Liver (tissue), 3 donors: ENCODE results near the gene NT5C3A.

ENCODE experiments used
- CTCF ChIP-seq: fragments of 150-350 bp; IDR thresholded peaks from 2 replicates; pipeline ENCODE4 v1.5.1; 2017; ENCODE audit warnings: improper control_type of control experiment, low read depth, low read length; ENCODE audit not compliant: missing input control
- EGR1 ChIP-seq, 2 donors: IDR thresholded peaks; 2 replicates each; pipeline ENCODE4 v1.6.1; 2016 to 2018; ENCODE audit warnings: antibody characterized with exemption in 2 of 2, low read depth in 2 of 2
- JUND ChIP-seq, 2 donors: IDR thresholded peaks; 2 replicates each; pipeline ENCODE4 v1.6.1; 2016; ENCODE audit warnings: antibody characterized with exemption in 2 of 2
- MAX ChIP-seq: IDR thresholded peaks from 2 replicates; pipeline ENCODE4 v1.6.1; 2016; ENCODE audit warnings: antibody characterized with exemption
- RAD21 ChIP-seq, 2 donors: IDR thresholded peaks; 2 replicates each; pipeline ENCODE4 v1.6.1; 2016; ENCODE audit warnings: antibody characterized with exemption in 2 of 2, mild to moderate bottlenecking in 2 of 2
- SP1 ChIP-seq: IDR thresholded peaks from 2 replicates; pipeline ENCODE4 v1.6.1; 2018; ENCODE audit warnings: antibody characterized with exemption, mild to moderate bottlenecking
- TAF1 ChIP-seq: conservative IDR thresholded peaks from 2 replicates; pipeline ENCODE4 v1.6.1; 2016; ENCODE audit warnings: antibody characterized with exemption, mild to moderate bottlenecking
- YY1 ChIP-seq: IDR thresholded peaks from 2 replicates; pipeline ENCODE4 v1.6.1; 2016; ENCODE audit warnings: antibody characterized with exemption, mild to moderate bottlenecking
- donor health status: healthy.
- donor health status: healthy.

GRCh38 chr7:33109758-33110238, 47.2 kb upstream of the NT5C3A start:
- no peak for TF ChIP-seq CTCF
- TF ChIP-seq JUND (IDR thresholded peaks at IDR 0.05) = no peak
- TF ChIP-seq SP1 = no peak
- no peak for TF ChIP-seq RAD21 (IDR thresholded peaks at IDR 0.05)
- no peak for TF ChIP-seq YY1
- no peak for TF ChIP-seq TAF1
- TF ChIP-seq MAX = no peak
- no peak for TF ChIP-seq EGR1 (IDR thresholded peaks at IDR 0.05; ENCODE audit: low read depth in 2 of 2)
